Mammary epithelial cell (primary cell): ENCODE measurements around the gene COL6A1.

Experiments used
- EZH2 ChIP-seq: IDR thresholded peaks from 2 replicates; pipeline ENCODE4 v1.6.1; 2012; ENCODE audit warnings: low read length, inconsistent platforms, borderline replicate concordance
- TF ChIP-seq, protein P1 (sequence below), 2 donors: IDR thresholded peaks in 1 of 2; conservative IDR thresholded peaks in 1 of 2; 2 replicates each; pipeline ENCODE4 v1.5.1; 2011 to 2012; ENCODE audit warnings: inconsistent platforms in 2 of 2, low read length in 2 of 2, mild to moderate bottlenecking in 2 of 2, control low read depth in 1 of 2, low read depth in 1 of 2; ENCODE audit not compliant: insufficient read depth in 1 of 2; ENCODE audit errors: extremely low read depth in 1 of 2

GRCh38 chr21:46021398-46021797 lies 39.8 kb downstream of the COL6A1 start:
- TF ChIP-seq, protein P1, sequence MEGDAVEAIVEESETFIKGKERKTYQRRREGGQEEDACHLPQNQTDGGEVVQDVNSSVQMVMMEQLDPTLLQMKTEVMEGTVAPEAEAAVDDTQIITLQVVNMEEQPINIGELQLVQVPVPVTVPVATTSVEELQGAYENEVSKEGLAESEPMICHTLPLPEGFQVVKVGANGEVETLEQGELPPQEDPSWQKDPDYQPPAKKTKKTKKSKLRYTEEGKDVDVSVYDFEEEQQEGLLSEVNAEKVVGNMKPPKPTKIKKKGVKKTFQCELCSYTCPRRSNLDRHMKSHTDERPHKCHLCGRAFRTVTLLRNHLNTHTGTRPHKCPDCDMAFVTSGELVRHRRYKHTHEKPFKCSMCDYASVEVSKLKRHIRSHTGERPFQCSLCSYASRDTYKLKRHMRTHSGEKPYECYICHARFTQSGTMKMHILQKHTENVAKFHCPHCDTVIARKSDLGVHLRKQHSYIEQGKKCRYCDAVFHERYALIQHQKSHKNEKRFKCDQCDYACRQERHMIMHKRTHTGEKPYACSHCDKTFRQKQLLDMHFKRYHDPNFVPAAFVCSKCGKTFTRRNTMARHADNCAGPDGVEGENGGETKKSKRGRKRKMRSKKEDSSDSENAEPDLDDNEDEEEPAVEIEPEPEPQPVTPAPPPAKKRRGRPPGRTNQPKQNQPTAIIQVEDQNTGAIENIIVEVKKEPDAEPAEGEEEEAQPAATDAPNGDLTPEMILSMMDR (conservative IDR thresholded peaks at IDR 0.05 in 1 of 2, IDR thresholded peaks at IDR 0.05 in 1 of 2; ENCODE audit: extremely low read depth in 1 of 2, insufficient read depth in 1 of 2, low read depth in 1 of 2, low read length in 2 of 2) = no peak
- no peak for TF ChIP-seq EZH2
